ENCODE results near the gene UBE2J1. TPM values are rescaled to one million over a fixed set of nuclear protein-coding genes. Genes with fewer than 3 reads are reported as not detected.

UBE2J1 gene
- total RNA-seq, 1 experiment from 2014 or later: 11.8 TPM

DNA sequence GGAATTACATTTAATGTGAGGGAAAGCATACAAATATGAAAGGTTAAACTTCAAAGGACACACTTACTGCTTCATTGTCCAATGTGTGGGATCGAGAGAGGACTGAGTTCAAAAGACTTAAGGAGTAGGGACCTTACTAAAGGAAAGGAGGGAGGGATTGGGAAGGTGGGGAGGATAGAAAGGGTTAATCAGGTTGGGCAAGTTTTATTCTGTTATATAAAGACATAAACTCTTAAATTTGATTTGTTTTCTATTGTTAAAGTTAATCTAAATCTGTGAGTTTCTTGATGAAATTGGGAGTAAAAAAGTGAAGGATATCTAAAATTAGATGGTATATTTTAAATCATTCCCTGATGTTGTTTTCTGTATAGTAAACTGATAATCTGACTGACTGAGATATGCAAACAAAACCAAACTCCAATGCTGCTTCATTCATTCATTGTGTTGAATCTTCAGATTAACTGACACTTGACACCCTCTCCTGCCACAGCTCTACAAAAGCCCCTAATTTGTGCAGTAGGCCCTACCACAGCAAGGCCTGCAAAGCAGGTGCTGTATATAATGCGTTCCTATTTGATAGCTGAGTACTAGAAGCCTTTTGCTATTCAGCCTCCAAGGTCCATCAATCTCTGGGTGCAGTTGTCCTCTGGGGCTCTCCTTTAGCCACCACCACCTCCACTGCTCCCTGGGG lies 1.3 kb upstream of the UBE2J1 start:
- Histone ChIP-seq H3K27me3 (ENCODE audit: control insufficient read depth, insufficient read depth, low read length) (peaks cover 8% of the 10 kb centered on the region; the same call in 1 of the 2 replicates), H3K4me3 (ENCODE audit: insufficient read depth, low read depth, low read length) (no peak overlapping the region), H3K36me3 (replicated peaks; ENCODE audit: control insufficient read depth, insufficient read depth, low read length) (no peaks in the 10 kb centered on the region)
- peak; percentile 32 for DNase-seq

DNA sequence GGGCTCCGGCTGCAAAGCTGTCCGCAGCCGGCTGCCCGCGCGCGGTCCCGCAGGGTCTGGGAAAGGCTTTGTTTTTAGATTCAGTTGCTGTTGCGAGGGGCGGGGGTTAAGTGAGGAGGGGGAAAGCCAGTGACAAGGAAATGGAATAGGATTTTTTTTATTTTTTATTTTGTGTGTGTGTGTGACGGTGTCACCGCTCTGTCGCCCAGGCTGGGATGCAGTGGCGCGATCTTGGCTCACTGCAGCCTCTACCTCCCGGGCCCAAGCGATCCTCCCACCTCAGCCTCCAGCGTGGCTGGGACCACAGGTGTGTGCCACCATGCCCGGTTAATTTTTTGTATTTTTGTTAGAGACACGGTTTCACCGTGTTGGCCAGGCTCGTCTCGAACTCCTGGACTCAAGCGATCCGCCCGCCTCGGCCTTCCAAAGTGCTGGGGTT lies 615 bp upstream of the UBE2J1 start:
- H3K36me3 ChIP-seq (replicated peaks; ENCODE audit: control insufficient read depth, insufficient read depth, low read length): no peaks in the 10 kb centered on the region
- no peak for DNase-seq
- H3K27me3 ChIP-seq (ENCODE audit: control insufficient read depth, insufficient read depth, low read length): peaks cover 8% of the 10 kb centered on the region; the same call in 1 of the 2 replicates
- peak overlapping the region; percentile 76 for H3K4me3 ChIP-seq (ENCODE audit: insufficient read depth, low read depth, low read length)

DNA sequence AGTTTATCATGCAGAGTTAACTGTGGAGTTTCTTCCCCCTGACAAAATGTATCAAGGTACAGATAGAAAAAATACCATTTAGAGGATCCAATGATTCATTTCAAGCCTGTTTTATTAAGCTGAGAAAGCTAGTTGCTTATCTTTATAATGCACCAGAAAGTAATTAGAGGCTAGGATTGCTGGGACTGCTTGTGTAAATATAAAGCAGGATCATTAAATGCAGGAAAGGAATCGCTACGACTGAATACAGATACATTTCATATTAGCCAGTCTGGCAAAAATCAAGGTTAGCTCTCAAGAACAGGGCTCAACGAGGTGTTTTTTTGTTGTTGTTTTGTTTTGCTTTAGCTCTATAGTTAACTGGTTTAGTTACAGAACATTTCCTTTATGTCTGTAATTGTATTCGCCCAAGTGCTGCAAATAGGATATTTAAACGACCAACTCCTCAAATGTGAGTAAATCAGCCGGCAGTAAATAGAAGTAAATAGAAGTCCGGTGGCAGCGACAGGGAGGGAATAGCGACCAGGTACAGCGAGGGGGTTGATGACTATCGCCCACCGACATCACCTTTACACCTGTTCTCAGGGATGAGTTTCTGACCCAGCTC lies 748 bp downstream of the UBE2J1 start:
- peak overlapping the region; percentile 76 for H3K4me3 ChIP-seq (ENCODE audit: insufficient read depth, low read depth, low read length)
- no peak for DNase-seq
- no peaks in the 10 kb centered on the region for H3K36me3 ChIP-seq (replicated peaks; ENCODE audit: control insufficient read depth, insufficient read depth, low read length)
- peaks cover 8% of the 10 kb centered on the region; the same call in 1 of the 2 replicates for H3K27me3 ChIP-seq (ENCODE audit: control insufficient read depth, insufficient read depth, low read length)

DNA sequence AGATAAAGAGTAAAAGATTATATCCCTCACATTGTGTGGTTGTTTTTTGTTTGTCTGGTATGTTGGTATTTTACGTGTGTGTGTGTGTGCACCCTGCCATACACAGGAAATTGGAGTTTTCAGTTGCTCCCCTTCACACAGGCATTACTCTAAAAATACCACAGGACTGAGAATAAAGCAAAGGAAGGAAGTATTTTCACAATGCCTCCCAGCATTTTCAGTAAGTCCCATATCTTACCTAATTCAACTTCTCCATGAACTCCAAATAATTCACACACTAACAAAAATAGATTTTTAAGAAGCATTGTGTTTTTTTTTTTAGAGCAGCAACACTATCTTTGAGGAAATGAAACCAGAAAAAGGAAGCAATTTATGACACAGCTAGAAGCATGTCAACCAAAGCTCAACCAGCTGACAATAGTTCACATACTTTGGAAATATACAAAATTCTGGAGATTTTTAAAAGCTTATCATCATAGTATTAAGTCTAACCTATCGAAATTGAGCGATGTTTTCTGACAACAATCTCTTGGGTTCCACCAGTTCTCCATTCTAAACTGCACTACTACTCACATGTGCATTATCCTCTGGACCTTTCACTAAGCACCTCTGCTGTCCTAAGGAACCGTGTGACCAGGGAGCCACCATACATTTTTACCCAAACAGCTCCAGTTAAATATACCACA lies 2.1 kb downstream of the UBE2J1 start:
- no peak overlapping the region for H3K4me3 ChIP-seq (ENCODE audit: insufficient read depth, low read depth, low read length)
- peaks cover 8% of the 10 kb centered on the region; the same call in 1 of the 2 replicates for H3K27me3 ChIP-seq (ENCODE audit: control insufficient read depth, insufficient read depth, low read length)
- no peaks in the 10 kb centered on the region for H3K36me3 ChIP-seq (replicated peaks; ENCODE audit: control insufficient read depth, insufficient read depth, low read length)
- no peak for DNase-seq

DNA sequence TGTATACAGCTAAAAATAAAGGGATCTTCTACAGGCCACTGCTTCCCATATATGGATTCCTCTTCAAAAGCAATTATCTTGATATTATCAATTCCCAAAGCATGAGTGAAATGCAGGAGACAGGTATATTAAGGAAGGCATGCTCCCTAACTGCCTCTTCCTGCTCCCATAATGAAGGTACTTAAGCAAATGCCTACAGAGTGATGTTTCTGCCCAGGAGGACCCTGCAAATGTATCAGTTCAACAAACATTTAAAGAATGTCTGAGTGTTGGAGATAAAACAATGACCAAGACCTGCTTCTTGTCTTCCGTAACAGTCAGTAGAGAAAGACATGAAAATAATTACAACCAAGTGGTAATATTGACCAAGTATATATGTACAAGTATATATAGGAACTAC lies 4.2 kb downstream of the UBE2J1 start:
- no peak for DNase-seq
- Histone ChIP-seq H3K36me3 (replicated peaks; ENCODE audit: control insufficient read depth, insufficient read depth, low read length) (no peaks in the 10 kb centered on the region), H3K27me3 (ENCODE audit: control insufficient read depth, insufficient read depth, low read length) (peaks cover 6% of the 10 kb centered on the region; the same call in 1 of the 2 replicates), H3K4me3 (ENCODE audit: insufficient read depth, low read depth, low read length) (no peak overlapping the region)

DNA sequence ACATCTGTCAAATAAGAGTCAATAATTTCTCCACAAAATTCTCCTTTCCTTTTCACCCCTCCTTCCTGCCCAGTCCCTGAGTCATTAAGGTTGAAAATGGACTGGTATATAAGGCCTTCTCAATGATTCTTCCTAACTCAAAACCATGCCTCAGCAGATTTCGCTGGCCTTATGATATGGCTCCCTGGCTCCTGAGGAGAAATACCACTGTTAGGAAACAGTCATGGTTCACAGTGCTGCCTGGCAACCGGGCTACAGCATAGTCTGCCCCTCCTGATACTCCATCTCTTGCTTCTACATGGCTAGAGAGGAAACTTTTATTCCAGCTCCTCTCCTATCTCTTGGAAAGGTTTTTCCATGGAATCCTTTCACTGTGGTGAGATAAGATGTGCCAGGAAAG lies 4.7 kb downstream of the UBE2J1 start:
- Histone ChIP-seq H3K36me3 (replicated peaks; ENCODE audit: control insufficient read depth, insufficient read depth, low read length) (no peaks in the 10 kb centered on the region), H3K4me3 (ENCODE audit: insufficient read depth, low read depth, low read length) (no peak overlapping the region), H3K27me3 (ENCODE audit: control insufficient read depth, insufficient read depth, low read length) (peaks cover 6% of the 10 kb centered on the region; the same call in 1 of the 2 replicates)
- DNase-seq: no peak

DNA sequence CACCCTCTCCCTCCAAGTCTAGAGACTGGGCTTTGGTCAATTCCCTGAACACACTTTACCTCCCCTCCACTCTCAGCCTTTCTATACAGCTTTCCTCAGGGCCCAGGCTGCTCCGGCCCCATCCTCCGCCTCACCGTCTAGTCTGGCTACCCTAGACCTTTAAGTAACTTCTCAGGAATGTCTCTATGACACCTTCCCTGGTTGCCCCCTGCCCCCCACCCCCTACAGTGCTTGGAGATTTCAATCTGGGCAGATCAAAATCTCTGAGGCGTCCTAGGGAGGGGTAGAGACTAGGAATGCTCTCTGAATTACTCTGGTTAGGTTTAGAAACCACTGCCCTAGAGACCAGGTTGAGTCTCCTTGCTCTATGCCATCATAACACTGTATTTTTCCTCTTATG lies 6.1 kb downstream of the UBE2J1 start:
- DNase-seq: no peak
- H3K4me3 ChIP-seq (ENCODE audit: insufficient read depth, low read depth, low read length): no peak overlapping the region
- no peaks in the 10 kb centered on the region for H3K27me3 ChIP-seq (ENCODE audit: control insufficient read depth, insufficient read depth, low read length)
- no peaks in the 10 kb centered on the region for H3K36me3 ChIP-seq (replicated peaks; ENCODE audit: control insufficient read depth, insufficient read depth, low read length)

DNA sequence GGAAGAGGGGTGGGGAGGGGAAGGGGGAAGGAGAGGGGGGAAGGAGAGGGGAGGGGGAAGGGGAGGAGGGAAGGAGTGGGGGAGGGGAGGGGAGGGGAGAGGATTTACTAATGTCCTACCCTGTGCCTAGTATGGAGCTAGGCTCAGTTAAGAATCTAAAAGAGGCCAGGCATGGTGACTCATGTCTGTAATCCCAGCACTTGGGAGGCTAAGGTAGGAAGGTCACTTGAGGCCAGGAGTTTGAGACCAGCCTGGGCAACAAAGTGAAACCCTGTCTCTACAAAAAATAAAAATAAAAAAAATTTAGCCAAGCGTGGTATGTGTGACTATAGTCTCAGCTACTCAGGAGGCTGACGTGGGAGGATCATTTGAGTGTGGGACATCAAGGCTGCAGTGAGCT lies 13.0 kb downstream of the UBE2J1 start:
- no peaks in the 10 kb centered on the region for H3K36me3 ChIP-seq (replicated peaks; ENCODE audit: control insufficient read depth, insufficient read depth, low read length)
- H3K27me3 ChIP-seq (ENCODE audit: control insufficient read depth, insufficient read depth, low read length): no peaks in the 10 kb centered on the region
- DNase-seq: no peak
- no peak overlapping the region for H3K4me3 ChIP-seq (ENCODE audit: insufficient read depth, low read depth, low read length)

DNA sequence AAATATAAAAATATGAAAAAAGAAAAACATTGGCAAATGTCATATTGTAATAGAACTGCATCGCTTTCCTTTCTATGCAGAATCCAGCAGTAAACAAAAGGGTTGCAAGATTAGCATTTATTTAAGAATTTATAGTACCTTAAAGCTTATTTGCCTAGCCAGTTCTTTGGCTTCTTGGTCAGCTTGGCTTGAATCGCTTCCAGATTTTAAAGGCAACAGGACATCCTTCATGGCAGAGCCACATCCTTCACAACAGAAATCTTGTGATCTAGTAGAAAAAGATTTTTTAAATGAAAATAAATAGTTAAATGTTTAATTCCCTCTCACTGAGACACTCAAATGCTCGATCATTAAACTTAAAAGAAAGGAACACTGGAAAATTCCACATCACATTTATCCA lies 17.4 kb downstream of the UBE2J1 start:
- H3K27me3 ChIP-seq (ENCODE audit: control insufficient read depth, insufficient read depth, low read length): no peaks in the 10 kb centered on the region
- DNase-seq: no peak
- H3K36me3 ChIP-seq (replicated peaks; ENCODE audit: control insufficient read depth, insufficient read depth, low read length): no peaks in the 10 kb centered on the region
- H3K4me3 ChIP-seq (ENCODE audit: insufficient read depth, low read depth, low read length): no peak overlapping the region

DNA sequence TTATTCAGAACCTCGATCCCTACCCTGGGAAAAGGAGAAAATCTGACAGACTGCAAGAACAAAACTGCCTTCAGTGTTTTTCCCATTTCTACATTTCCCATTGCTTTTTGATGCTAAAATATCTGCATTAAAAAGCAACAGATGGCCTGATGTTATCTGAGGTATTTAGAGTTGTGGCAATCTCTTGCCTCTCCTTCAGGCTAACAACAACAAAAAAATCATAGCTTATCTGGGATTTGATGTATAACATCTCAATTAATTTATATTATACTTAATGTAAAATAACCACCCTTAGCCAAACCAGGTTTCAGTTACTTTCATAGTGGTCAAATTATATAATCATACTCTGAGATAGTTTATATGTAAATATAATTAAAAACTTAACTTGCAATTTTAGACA lies 21.6 kb downstream of the UBE2J1 start:
- H3K4me3 ChIP-seq (ENCODE audit: insufficient read depth, low read depth, low read length): no peak overlapping the region
- H3K27me3 ChIP-seq (ENCODE audit: control insufficient read depth, insufficient read depth, low read length): no peaks in the 10 kb centered on the region
- DNase-seq: no peak
- no peaks in the 10 kb centered on the region for H3K36me3 ChIP-seq (replicated peaks; ENCODE audit: control insufficient read depth, insufficient read depth, low read length)

DNA sequence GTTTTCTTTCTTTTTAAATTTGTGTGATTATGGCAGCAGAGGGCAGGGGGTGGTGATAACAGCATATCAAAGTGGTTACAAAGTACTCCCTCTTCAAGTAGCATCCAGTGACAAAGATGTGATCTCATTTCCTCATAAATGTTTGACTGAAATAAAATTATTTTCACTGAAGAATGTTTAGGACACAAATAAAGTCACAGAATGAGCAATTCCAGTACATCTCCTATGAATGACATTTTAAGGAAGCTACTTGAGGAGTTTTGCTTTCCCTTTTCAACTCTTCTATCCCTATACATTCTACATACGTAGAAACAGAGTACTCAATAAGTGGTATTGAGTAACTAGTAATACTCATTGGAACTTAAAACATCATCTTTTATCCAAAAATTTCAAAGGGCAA lies 23.5 kb downstream of the UBE2J1 start:
- no peak overlapping the region for H3K4me3 ChIP-seq (ENCODE audit: insufficient read depth, low read depth, low read length)
- H3K27me3 ChIP-seq (ENCODE audit: control insufficient read depth, insufficient read depth, low read length): no peaks in the 10 kb centered on the region
- DNase-seq: no peak
- no peaks in the 10 kb centered on the region for H3K36me3 ChIP-seq (replicated peaks; ENCODE audit: control insufficient read depth, insufficient read depth, low read length)

DNA sequence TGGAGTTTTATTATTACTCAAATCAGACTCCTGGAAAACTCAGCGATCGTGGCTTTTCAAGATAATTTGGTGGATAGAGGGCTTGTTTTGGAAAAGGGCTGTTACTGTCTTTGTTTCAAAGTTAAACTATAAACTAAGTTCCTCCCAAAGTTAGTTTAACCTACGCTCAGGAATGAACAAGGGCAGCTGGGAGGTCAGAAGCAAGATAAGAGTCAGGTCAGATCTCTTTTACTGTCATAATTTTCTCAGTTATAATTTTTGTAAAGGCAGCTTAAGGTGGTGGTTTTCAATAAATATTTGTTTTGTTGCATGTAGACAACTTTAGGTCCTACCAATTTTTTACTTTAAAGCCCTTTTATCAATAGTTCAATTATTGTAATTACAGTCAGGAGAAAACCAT lies 28.2 kb downstream of the UBE2J1 start:
- Histone ChIP-seq H3K4me3 (ENCODE audit: insufficient read depth, low read depth, low read length) (no peak overlapping the region), H3K27me3 (ENCODE audit: control insufficient read depth, insufficient read depth, low read length) (no peaks in the 10 kb centered on the region), H3K36me3 (replicated peaks; ENCODE audit: control insufficient read depth, insufficient read depth, low read length) (no peaks in the 10 kb centered on the region)
- DNase-seq: no peak

DNA sequence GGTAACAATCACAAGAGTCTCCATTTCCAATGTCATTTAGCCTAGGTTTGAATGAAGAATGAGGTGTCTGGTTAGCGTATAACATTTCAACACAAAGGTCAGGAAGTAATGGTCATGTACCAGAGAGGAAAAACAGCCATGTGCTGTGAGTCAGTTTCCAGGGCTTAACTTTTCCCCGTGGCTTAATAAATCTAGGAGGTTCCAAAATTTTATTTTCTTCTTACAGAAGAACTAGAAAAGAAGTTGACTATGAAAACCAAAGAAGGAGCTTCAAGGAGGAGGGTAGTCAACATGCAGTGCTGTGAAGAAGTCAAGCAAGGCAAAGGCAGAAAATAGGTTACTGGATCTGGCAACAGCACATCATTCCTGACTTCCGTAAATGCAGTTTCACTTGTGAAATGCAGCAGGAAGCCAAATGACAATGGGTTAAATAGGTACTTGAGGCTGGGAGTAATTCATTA lies 29.0 kb downstream of the UBE2J1 start:
- Histone ChIP-seq H3K4me3 (ENCODE audit: insufficient read depth, low read depth, low read length) (no peak overlapping the region), H3K36me3 (replicated peaks; ENCODE audit: control insufficient read depth, insufficient read depth, low read length) (no peaks in the 10 kb centered on the region), H3K27me3 (ENCODE audit: control insufficient read depth, insufficient read depth, low read length) (no peaks in the 10 kb centered on the region)
- no peak for DNase-seq

DNA sequence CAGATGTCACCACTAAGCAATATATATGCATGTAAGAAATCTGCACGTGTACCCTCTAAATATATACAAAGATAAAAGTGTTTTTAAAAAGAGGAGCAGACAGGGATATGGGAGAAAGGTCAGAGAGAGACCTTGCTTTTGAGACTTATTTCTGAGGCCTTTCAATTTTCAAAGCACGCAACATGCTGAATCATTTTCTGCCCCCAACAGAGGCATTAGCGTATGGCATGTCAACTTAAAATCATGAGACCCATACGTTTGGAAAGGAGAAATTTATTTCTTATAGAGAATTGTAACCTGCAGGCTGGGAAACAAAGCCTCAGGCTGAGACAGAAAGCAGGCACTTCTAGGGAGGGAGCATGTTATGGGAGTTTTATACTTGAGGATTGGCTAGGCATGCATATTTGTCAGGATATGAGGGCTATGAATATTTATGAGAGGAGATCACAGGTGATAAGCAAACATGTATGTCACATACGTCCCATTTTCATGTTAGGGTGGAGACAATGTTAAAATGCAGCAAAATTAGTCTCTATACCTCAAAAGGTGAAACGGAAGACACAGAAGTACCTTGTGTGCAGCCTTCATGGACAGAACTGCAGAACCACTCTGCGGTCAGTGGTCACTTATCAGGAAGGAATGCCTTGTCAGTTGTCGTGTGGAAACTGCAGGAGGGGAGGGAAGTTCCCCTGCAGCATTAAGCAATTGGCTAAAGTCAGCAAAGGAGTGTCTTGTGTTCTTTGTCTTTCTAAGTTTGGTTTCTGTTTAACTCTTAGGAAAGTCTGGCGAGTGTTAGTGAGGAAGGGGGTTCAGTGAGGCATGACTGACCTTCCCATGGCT lies 31.2 kb downstream of the UBE2J1 start:
- no peaks in the 10 kb centered on the region for H3K36me3 ChIP-seq (replicated peaks; ENCODE audit: control insufficient read depth, insufficient read depth, low read length)
- H3K27me3 ChIP-seq (ENCODE audit: control insufficient read depth, insufficient read depth, low read length): no peaks in the 10 kb centered on the region
- no peak for DNase-seq
- H3K4me3 ChIP-seq (ENCODE audit: insufficient read depth, low read depth, low read length): no peak overlapping the region
